Measurements from ENCODE around the gene AUH.

DNA sequence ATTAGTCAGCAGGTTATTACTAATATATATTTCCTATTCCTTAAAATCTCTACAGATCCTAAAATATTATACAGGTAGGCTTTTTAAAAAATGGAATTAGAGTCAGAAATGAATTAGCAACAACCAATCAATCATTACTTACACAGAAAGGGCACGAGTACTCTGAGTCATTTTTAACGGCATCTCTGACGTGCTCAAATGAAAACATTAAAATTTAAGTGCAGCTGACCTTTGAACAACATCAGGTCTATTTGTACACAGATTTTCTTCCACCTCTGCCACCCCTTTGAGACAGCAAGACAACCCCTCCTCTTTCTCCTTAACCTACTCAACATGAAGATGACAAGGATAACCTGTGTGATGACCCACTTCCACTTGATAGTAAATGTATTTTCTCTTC is 19.1 kb downstream of the AUH start:
- TF ChIP-seq, protein P1, sequence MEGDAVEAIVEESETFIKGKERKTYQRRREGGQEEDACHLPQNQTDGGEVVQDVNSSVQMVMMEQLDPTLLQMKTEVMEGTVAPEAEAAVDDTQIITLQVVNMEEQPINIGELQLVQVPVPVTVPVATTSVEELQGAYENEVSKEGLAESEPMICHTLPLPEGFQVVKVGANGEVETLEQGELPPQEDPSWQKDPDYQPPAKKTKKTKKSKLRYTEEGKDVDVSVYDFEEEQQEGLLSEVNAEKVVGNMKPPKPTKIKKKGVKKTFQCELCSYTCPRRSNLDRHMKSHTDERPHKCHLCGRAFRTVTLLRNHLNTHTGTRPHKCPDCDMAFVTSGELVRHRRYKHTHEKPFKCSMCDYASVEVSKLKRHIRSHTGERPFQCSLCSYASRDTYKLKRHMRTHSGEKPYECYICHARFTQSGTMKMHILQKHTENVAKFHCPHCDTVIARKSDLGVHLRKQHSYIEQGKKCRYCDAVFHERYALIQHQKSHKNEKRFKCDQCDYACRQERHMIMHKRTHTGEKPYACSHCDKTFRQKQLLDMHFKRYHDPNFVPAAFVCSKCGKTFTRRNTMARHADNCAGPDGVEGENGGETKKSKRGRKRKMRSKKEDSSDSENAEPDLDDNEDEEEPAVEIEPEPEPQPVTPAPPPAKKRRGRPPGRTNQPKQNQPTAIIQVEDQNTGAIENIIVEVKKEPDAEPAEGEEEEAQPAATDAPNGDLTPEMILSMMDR (IDR thresholded peaks at IDR 0.05) = no peak
- TF ChIP-seq POLR2A (IDR thresholded peaks at IDR 0.05) = no peak
